ENCODE results near the gene LGALS14. TPM values are rescaled to one million over a fixed set of nuclear protein-coding genes. Genes with fewer than 3 reads are reported as not detected.
"Not testable (repeated sequence)": the region's sequence is repeated elsewhere in the genome, so short reads cannot be mapped to it uniquely, and the experiment has no call there.

Gene LGALS14
- total RNA-seq, 2 experiments from 2014 or later: not detected

GRCh38 chr19:39705578-39706188 is 1.4 kb downstream of the LGALS14 start:
- POLR2A ChIA-PET: no interaction called here
- CTCF ChIA-PET: interaction anchor here (0.6 kb wide), 1 partner anchor 16 kb away, joined by 3 read pairs; no protein-coding TSS in a partner anchor
- peaks cover 9% of the 10 kb centered on the region for H3K27me3 Mint-ChIP-seq
- peaks cover 23% of the 10 kb centered on the region for H3K9me3 Mint-ChIP-seq
- H3K27ac Mint-ChIP-seq: peak overlapping the region; percentile 84
- H3K36me3 Mint-ChIP-seq (ENCODE audit: low read depth): peaks cover 5% of the 10 kb centered on the region
- H3K4me3 Mint-ChIP-seq: no peak overlapping the region
- H3K4me1 Mint-ChIP-seq: peaks cover 37% of the 10 kb centered on the region
- peak; percentile 13 for DNase-seq

GRCh38 chr19:39708594-39708993 is 4.3 kb downstream of the LGALS14 start:
- Mint-ChIP-seq H3K9me3 (peaks cover 23% of the 10 kb centered on the region), H3K27ac (no peak overlapping the region), H3K36me3 (ENCODE audit: low read depth) (peaks cover 5% of the 10 kb centered on the region), H3K4me3 (no peak overlapping the region), H3K27me3 (no peaks in the 10 kb centered on the region), H3K4me1 (peaks cover 37% of the 10 kb centered on the region)
- no peak for DNase-seq
- POLR2A ChIA-PET: no interaction called here
- CTCF ChIA-PET: no interaction called here

GRCh38 chr19:39709026-39709872 is 5.0 kb downstream of the LGALS14 start:
- no peaks in the 10 kb centered on the region for H3K27me3 Mint-ChIP-seq
- H3K9me3 Mint-ChIP-seq: peaks cover 23% of the 10 kb centered on the region
- no peak overlapping the region for H3K4me3 Mint-ChIP-seq
- peaks cover 5% of the 10 kb centered on the region for H3K36me3 Mint-ChIP-seq (ENCODE audit: low read depth)
- peaks cover 34% of the 10 kb centered on the region for H3K4me1 Mint-ChIP-seq
- no peak overlapping the region for H3K27ac Mint-ChIP-seq
- ChIA-PET POLR2A (no interaction called here), CTCF (no interaction called here)
- no peak for DNase-seq

GRCh38 chr19:39710333-39710890 is 6.1 kb downstream of the LGALS14 start:
- Mint-ChIP-seq H3K27me3 (peaks cover 3% of the 10 kb centered on the region), H3K4me1 (peaks cover 22% of the 10 kb centered on the region), H3K4me3 (no peak overlapping the region), H3K9me3 (peaks cover 21% of the 10 kb centered on the region), H3K36me3 (ENCODE audit: low read depth) (peaks cover 7% of the 10 kb centered on the region), H3K27ac (no peak overlapping the region)
- ChIA-PET CTCF (no interaction called here), POLR2A (no interaction called here)
- DNase-seq: no peak

- H3K27ac Mint-ChIP-seq; H3K36me3 Mint-ChIP-seq (ENCODE audit: low read depth); H3K4me3 Mint-ChIP-seq; H3K4me1 Mint-ChIP-seq; H3K9me3 Mint-ChIP-seq; DNase-seq; POLR2A ChIA-PET: not testable (repeated sequence)
- CTCF ChIA-PET: interaction anchor here (0.8 kb wide), 1 partner anchor 18 kb away, joined by 3 read pairs; no protein-coding TSS in a partner anchor
- peaks cover 52% of the 10 kb centered on the region for H3K27me3 Mint-ChIP-seq
Observed at GRCh38 chr19:39720144-39720543, 15.9 kb downstream of the LGALS14 start.

GRCh38 chr19:39725995-39726394 is 21.7 kb downstream of the LGALS14 start:
- CTCF ChIA-PET: no interaction called here
- Mint-ChIP-seq H3K36me3 (ENCODE audit: low read depth) (no peaks in the 10 kb centered on the region), H3K27me3 (peaks cover 35% of the 10 kb centered on the region), H3K4me3 (no peak overlapping the region), H3K27ac (no peak overlapping the region), H3K4me1 (no peaks in the 10 kb centered on the region), H3K9me3 (no peaks in the 10 kb centered on the region)
- no peak for DNase-seq
- POLR2A ChIA-PET: no interaction called here

- H3K27ac Mint-ChIP-seq: no peak overlapping the region
- ChIA-PET CTCF (no interaction called here), POLR2A (no interaction called here)
- H3K4me1 Mint-ChIP-seq: no peaks in the 10 kb centered on the region
- peaks cover 33% of the 10 kb centered on the region for H3K27me3 Mint-ChIP-seq
- H3K4me3 Mint-ChIP-seq: no peak overlapping the region
- H3K9me3 Mint-ChIP-seq: no peaks in the 10 kb centered on the region
- H3K36me3 Mint-ChIP-seq (ENCODE audit: low read depth): no peaks in the 10 kb centered on the region
- no peak for DNase-seq
Observed at GRCh38 chr19:39727070-39727800, 23.0 kb downstream of the LGALS14 start.

GRCh38 chr19:39728040-39728439 is 23.8 kb downstream of the LGALS14 start:
- no peak for DNase-seq
- H3K9me3 Mint-ChIP-seq: no peaks in the 10 kb centered on the region

GRCh38 chr19:39729594-39729993 is 25.3 kb downstream of the LGALS14 start:
- Mint-ChIP-seq H3K27ac (no peak overlapping the region), H3K36me3 (ENCODE audit: low read depth) (no peaks in the 10 kb centered on the region), H3K4me3 (no peak overlapping the region), H3K9me3 (no peaks in the 10 kb centered on the region), H3K4me1 (no peaks in the 10 kb centered on the region), H3K27me3 (peaks cover 10% of the 10 kb centered on the region)
- no peak for DNase-seq
- ChIA-PET CTCF (no interaction called here), POLR2A (no interaction called here)

More at GRCh38 chr19:39728040-39728439, 23.8 kb downstream of the LGALS14 start:
- CTCF ChIA-PET: no interaction called here
- no peak overlapping the region for H3K27ac Mint-ChIP-seq
- peaks cover 25% of the 10 kb centered on the region for H3K27me3 Mint-ChIP-seq
- H3K4me3 Mint-ChIP-seq: no peak overlapping the region
- POLR2A ChIA-PET: no interaction called here
- no peaks in the 10 kb centered on the region for H3K4me1 Mint-ChIP-seq
- H3K36me3 Mint-ChIP-seq (ENCODE audit: low read depth): no peaks in the 10 kb centered on the region

- Mint-ChIP-seq H3K4me1 (no peaks in the 10 kb centered on the region), H3K4me3 (no peak overlapping the region), H3K27me3 (peaks cover 5% of the 10 kb centered on the region), H3K27ac (no peak overlapping the region), H3K9me3 (no peaks in the 10 kb centered on the region), H3K36me3 (ENCODE audit: low read depth) (no peaks in the 10 kb centered on the region)
- CTCF ChIA-PET: no interaction called here
- POLR2A ChIA-PET: no interaction called here
- no peak for DNase-seq
Observed at GRCh38 chr19:39731685-39732084, 27.4 kb downstream of the LGALS14 start.

- Mint-ChIP-seq H3K27me3 (peaks cover 5% of the 10 kb centered on the region), H3K4me3 (no peak overlapping the region), H3K9me3 (no peaks in the 10 kb centered on the region), H3K4me1 (peaks cover 1% of the 10 kb centered on the region), H3K36me3 (ENCODE audit: low read depth) (no peaks in the 10 kb centered on the region), H3K27ac (no peak overlapping the region)
- no peak for DNase-seq
- ChIA-PET CTCF (no interaction called here), POLR2A (no interaction called here)
Observed at GRCh38 chr19:39733841-39734240, 29.6 kb downstream of the LGALS14 start.

GRCh38 chr19:39735688-39736087 is 31.4 kb downstream of the LGALS14 start:
- Mint-ChIP-seq H3K4me3 (no peak overlapping the region), H3K27me3 (peaks cover 2% of the 10 kb centered on the region), H3K27ac (no peak overlapping the region), H3K36me3 (ENCODE audit: low read depth) (no peaks in the 10 kb centered on the region), H3K9me3 (no peaks in the 10 kb centered on the region), H3K4me1 (peaks cover 9% of the 10 kb centered on the region)
- ChIA-PET CTCF (interaction anchor here (0.6 kb wide), 1 partner anchor 1912 kb away, joined by 4 read pairs; no protein-coding TSS in a partner anchor), POLR2A (no interaction called here)
- DNase-seq: no peak

- Mint-ChIP-seq H3K4me3 (no peak overlapping the region), H3K27ac (no peak overlapping the region), H3K27me3 (peaks cover under 1% of the 10 kb centered on the region), H3K36me3 (ENCODE audit: low read depth) (no peaks in the 10 kb centered on the region), H3K4me1 (peaks cover 9% of the 10 kb centered on the region), H3K9me3 (no peaks in the 10 kb centered on the region)
- no peak for DNase-seq
- POLR2A ChIA-PET: no interaction called here
- CTCF ChIA-PET: interaction anchor here (0.6 kb wide), 2 partner anchors 33 to 1912 kb away, joined by 3 to 4 read pairs; no protein-coding TSS in a partner anchor
Observed at GRCh38 chr19:39736088-39736487, 31.8 kb downstream of the LGALS14 start.

Data from activated CD4-positive, alpha-beta T cell treated with anti-CD3 and anti-CD28 coated beads, Interleukin-2, amount 10 ng/mL, durations not matched to agents 7 days and 5 days (primary cell).